G401 (cell line): ENCODE data around the gene PHACTR3. TPM values are rescaled to one million over a fixed set of nuclear protein-coding genes. Genes with fewer than 3 reads are reported as not detected.

ENCODE experiments used
- DNase-seq: peaks from one replicate; pipeline ENCODE4 v3.0.0-alpha.2; 2015; ENCODE audit warnings: low spot score
- in situ Hi-C: cut with HindIII; loops from 2 replicates; pipeline ENCODE4 v1.10.0; 2016; ENCODE audit warnings: low sequenced_read_pairs, mixed read lengths
- total RNA-seq: library from RNA; depleted of rRNA; stranded (reverse); fragments of >200 nt; shearing (Covaris generic); gene quantifications from 2 replicates; pipeline ENCODE4 v1.2.3, GENCODE V29; 2014

PHACTR3 gene
- total RNA-seq, 1 experiment from 2014 or later, result not detected

DNA sequence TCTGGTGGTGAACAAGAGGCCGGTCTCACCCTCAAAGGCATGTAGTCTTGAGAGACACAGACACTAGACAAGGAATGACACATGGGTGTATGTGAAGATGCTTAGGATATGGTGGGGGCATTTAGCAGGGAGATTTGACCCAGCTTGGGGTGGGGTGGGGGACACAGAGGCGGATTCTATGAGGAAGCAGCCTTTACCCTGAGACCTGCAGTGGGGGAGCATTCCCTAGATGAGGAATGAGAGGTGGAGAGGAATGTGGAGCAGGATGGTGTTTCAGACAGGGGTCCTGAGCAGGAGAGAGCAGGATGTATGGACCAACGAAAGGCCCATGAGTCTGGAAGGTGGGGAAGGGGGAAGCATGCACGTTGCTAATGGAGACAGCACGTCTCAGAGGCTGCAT lies 57.8 kb downstream of the PHACTR3 start:
- in situ Hi-C loops, result no loop called here
- DNase-seq, result no peak

DNA sequence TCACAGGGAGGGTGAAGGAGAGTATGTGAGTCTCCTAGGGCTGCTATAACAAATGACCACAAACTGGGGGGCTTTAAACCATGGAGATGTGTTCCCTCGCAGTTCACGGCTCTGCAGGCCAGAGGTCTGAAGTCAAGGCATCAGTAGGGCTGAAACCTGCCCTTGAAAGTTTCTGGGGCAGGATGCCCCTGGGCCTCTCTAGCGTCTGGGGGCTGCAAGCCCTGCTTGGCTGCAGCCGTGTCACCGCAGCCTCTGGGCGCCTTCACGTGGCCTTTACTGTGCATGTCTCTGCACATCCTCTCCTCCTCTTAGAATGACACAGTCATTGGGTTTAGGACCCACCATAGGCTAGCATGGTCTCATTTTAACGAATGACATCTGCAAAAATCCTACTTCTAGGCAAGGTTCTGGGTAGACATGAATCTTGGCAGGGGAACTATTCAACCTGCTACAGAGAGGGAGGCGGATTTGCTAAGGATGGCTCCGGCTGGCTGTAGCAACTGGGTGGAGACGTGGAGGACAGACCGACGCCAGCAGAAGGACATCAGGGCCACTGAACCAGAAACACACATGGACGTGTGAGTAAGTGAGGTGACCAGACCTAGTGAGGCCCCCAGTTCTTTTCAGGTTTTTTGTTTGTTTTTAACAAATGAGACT lies 58.6 kb downstream of the PHACTR3 start:
- peak; percentile 67 for DNase-seq
- in situ Hi-C loops, result no loop called here

DNA sequence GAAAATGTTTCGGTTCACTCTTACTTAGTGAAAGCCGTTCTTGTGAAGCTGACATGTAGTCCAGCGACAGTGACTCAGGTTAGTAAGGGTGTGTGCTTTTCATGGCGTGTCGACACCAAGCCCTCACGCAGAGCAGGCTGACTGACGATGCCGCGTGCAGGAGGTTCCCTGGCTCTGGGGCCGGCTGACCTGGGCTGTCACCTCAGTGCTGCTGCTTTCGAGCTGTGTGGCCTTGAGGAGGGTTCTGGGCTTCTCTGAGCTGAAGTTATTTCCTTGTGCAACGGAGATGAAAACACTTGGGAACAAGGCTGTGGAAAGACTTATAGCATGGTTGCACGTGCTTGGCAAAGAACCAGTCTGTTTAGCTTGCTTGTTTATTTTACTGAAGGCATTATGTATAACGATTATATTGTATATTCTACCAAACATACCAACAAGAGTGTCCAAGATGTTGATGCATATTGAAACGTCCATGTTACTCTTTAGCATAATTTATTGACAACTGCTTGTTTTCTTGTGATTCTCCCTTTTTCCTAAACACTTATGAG lies 59.2 kb downstream of the PHACTR3 start:
- peak; percentile 54 for DNase-seq

DNA sequence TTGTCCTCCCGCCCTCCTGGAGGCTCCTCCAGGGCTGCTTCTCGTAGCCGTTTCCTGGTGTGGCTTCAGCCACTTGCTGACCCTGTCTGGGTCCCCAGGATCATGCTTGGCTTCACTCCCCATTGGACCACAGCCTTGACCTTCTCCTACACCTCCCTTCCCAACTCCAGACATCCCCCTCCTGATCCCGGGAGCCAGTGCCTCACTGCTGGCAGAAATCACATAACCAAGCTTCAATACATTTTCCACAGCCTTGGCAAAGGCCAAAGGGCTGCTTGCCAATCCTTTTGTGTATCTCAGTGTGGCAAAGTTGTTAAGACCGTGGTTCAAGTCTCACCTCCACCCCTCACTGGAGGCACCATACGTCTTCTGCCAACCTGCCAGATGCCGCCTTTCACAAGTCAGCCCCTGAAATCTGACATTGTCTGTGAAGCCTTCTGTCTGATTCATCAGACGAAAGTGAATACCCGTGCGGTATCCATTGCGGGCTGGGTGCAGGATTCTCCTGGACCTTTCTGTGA lies 60.1 kb downstream of the PHACTR3 start:
- in situ Hi-C loops, result no loop called here
- DNase-seq, result peak; percentile 67

More for the DNA sequence above, 59.2 kb downstream of the PHACTR3 start:
- in situ Hi-C loops, result no loop called here

DNA sequence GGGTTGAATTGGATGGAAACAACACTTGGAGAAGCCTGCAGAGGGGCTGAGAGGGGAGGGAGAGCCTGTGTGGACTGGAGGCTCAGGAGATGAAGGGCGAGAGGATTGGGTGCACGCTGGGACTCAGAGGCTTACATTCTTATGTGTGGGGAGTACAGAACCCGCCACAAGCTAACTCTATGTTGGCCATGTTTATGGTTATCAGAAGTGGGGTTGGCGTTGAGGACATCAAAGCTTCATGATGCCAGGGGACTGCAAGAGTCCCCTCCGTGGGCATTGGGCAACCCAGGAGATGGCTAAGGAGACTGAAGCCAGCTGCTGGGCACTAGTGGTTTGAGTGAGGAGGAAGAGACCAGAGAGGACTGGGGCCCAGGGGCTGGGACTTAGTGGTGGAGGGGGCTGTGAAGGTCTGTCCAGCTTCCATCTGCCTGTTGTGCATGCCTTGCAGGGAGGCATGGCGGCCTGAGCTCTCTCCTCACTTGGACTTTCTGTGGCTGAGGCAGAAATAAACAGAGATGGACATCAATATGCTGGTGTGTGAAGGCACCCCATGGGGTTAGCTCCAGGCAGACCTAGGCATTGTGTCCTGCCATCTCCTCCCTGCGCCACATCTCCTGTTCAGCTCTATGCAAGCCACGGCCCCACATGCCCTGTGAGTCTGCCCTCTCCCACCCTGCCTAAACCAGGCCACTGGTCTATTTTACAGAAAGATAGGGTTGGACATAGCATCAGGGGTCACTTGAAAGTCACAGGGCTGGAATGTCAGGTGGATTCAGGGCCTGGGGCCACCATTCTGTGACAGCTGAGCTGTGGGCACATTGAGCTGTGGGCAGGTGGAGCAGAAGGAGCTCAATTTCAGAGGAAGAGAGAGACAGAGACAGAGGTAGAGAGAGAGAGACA lies 61.6 kb downstream of the PHACTR3 start:
- in situ Hi-C loops, result no loop called here
- no peak for DNase-seq

DNA sequence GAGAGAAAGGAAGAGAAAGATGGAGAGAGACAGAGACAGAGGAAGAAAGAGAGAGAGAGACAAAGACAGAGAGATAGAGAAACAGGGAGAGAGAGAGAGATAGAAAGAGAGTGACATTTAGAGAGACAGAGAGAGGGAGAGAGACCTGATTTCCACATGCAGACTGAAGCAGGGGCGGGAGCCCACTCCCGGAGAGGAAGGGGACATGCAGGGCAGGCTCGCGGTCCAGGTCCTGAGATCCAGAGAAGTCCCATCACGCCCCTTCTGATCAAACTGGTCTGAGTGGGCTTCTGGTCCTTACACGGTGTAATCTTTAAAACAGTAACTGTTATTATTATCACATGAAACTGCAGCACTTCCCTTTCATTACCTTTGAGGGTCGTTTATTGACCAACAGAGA lies 62.2 kb downstream of the PHACTR3 start:
- in situ Hi-C loops, result no loop called here
- no peak for DNase-seq

DNA sequence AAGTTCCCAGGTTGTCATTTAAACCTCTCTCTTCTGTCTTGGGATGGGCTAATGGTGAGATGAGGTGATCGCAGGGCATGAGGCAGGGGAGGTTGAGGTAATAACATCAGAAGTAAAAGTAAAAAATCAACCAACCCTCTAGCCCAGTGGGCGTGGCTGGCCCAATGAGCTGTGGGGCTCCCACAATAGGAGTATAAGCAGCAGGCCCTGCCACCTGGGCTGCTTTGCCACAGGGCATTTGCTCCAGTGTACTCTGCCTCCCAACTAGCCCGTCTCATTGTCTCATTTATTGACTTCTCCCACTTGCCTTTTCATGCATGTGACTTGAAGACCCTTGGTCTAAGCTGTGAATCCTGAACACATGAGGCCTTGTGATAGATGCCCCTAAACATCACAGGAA lies 62.8 kb downstream of the PHACTR3 start:
- no peak for DNase-seq
- in situ Hi-C loops, result no loop called here

DNA sequence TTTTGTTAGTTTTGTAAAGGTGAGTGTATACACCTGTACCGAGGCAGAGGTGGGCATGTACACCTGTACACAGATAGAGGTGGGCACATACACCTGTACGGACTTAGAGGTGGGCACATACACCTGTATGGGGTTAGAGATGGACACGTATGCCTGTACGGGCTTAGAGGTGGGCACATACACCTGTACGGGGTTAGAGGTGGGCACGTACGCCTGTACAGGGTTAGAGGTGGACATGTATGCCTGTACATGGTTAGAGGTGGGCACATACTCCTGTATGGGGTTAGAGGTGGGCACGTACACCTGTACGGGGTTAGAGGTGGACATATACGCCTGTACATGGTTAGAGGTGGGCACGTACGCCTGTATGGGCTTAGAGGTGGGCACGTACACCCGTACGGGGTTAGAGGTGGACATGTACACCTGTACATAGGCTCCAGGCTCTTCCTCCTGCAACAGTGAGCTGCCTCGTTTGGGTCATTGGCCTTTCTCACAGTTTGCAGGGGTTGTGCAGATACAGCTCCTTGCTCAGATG lies 63.7 kb downstream of the PHACTR3 start:
- in situ Hi-C loops, result no loop called here
- no peak for DNase-seq

DNA sequence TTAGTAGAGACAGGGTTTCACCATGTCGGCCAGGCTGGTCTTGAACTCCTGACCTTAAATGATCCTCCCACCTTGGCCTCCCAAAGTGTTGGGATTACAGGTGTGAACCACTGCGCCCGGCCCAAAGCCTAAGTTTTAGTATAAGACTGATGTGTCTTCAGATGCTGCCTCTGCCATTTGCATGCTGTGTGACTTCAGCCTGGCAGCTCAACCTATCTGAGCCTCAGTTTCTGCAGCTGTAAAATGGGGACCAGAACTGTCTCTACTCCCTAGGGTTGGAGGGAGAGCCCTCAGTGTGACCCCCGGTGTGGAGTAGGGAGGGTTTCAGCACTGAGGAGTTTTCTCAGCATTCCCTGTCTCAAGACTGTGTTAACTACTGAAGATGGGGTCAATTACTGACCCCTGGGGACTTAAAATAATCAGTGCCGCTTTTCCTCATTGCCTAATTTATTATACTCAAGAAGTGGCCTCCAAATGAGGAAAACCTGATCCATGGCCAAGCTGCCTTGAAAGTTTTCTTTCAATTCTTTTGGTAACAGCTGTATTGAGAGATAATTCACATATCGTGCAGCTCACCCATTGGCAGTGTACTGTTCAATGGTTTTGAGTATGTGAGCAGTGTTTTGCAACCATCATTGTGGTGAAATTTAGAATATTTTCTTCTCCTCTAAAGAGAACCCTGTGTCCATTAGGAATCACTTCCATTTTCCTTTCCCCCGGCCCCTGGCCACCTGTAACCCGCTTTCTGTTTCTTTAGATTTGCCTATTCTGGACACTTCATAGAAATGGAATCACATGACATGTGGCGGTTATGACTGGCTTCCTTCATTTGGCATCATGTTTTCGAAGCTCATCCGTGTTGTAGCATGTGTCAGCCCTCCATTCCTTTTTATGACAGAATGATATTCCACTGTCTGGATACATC lies 64.8 kb downstream of the PHACTR3 start:
- in situ Hi-C loops, result no loop called here
- no peak for DNase-seq

DNA sequence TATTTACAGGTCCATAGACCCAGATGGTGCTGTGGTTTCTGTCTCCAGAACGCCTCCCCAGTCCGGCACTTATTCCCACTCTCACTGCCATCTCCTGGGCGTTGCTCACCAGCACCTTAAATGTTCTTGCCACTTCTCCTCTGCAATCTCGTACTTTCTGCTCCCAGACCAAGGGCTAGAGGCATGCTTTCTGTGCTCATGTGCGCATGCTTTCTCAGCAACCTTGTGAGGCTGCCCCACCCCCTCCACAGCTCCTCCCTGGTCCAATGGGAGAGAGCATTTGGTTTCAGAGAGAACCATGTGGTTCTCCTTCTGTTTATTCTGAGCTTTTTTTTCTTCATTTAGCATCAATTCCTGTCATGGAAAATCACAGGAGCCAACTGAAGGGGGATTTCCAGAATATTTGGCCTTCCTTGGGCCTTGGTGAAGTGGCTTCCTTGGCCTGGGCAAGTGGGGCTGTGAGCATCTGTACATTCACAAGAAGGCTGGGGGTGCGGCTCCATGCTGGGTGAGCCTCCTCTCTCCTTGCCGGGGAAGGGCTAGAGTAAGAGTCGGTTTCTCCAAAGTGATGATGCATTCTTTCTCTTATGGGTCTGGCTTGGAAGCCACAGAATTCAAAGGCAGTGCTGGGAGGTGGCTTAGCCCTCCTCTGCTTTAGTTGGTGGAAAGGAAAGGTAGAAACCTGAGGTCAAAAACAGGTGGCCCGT lies 66.6 kb downstream of the PHACTR3 start:
- in situ Hi-C loops, result no loop called here

DNA sequence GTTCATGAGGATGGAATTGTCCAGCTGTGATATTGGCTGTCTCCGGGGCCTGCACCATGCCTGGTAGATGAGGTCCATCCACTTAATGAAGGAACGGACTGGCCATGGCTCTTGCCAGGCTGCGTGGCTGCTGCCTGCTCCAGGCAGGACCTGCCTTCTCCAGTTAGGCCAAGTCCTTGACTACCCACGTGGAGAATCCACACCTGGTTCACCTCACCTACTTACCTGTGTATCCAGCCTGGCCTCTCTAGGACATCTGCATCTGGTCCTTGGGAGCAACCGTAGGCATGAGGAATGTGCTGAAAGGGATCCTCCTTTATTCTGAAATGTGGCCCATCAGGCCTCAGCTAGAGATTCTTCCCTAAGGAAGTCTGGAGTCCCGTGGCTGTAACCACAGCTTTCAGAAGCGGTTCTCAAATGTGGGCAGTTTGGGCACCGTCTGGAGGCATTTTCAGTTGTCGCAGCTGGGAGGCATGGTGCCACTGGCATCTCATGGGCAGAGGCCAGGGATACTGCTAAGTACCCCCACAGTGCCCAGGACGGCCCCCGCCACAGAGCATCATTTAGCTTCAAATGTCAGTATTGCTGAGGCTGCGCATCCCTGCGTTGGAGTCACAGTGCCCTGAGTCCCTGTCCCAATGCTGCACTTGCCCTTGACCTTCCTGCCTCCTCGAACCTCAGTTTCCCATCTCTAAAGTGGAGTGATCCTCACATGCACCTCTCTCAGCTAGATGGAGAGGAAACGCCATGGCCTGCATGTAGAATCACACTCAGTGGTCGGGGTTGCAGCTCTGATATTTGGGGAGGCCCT lies 67.5 kb downstream of the PHACTR3 start:
- DNase-seq, result no peak
- in situ Hi-C loops, result no loop called here

More for the DNA sequence above, 66.6 kb downstream of the PHACTR3 start:
- DNase-seq, result peak; percentile 85

DNA sequence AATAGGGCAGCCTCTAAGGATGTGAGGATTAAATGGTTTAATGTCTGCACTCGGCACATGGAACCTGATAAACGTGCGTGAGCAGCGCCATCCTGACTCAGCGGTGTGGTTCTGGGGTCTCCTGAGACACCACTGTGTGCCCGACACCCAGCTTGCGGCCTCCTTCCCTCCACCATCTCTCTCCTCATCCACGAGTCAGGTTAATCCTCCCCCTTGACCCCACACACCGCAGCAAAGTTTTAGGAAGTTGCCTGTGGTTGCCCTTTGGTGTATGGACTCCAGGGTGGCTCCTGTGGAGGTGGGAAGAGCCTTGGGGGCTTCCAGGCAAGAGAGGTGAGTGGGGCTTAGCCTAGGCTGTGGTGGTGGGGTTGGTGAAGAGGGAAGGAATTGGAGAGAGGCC lies 68.2 kb downstream of the PHACTR3 start:
- DNase-seq, result no peak
- in situ Hi-C loops, result no loop called here

DNA sequence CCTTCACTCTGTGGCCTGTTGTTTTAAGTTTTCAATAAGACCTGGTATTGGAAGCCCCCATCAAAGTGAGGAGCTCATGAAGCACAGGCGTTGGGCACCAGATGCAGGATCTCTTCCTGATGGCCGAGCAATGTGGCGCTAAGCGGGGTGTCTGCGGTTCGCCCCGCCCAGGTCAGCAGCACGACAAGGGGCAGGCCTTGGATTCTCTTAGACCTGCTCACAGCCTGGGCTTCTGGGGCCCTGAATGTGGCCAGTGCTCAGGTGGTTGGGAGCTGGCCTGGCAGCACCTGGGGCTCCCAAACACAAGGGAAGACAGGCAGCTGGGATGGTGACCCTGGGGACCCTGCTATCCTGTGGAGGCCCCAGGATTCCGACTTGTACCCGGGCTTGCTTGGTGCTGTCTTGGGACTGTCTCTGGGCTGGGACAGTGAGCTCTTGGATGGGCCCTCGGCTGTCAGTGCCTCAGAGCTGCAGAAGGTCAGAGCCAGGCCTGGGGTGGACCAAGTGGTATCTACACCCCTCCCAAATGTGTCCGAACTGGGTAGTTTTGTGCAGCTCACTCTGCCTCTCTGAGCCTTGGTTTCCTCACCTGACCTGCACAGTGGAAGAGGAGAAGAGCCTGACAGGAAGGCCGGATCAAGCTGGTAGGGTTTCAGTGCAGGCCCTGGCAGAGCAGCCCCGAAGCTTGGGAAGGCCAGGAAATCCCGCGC lies 69.1 kb downstream of the PHACTR3 start:
- in situ Hi-C loops, result no loop called here
- peak; percentile 61 for DNase-seq

DNA sequence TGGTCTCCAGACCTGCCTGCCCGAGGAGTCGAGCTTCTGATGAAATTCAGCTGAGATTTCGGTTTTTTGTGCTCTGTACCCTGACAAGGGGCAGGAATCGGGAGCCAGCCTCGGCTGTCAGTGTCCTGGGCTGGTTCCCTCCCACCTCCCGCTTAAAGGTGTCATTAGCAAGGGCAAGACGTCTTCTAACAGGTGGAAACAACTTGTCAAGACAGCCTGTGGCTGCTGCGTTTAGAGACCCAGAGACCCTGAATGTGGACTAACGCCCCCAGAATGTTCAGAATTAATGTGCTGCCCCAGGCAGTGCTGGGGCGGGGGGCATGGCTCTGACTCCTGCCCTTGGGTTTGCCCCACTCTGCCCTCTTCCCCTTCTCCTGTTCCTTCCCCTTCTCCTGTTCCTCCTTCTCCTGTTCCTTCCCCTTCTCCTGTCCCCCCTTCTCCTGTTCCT lies 69.7 kb downstream of the PHACTR3 start:
- no peak for DNase-seq
- in situ Hi-C loops, result no loop called here

DNA sequence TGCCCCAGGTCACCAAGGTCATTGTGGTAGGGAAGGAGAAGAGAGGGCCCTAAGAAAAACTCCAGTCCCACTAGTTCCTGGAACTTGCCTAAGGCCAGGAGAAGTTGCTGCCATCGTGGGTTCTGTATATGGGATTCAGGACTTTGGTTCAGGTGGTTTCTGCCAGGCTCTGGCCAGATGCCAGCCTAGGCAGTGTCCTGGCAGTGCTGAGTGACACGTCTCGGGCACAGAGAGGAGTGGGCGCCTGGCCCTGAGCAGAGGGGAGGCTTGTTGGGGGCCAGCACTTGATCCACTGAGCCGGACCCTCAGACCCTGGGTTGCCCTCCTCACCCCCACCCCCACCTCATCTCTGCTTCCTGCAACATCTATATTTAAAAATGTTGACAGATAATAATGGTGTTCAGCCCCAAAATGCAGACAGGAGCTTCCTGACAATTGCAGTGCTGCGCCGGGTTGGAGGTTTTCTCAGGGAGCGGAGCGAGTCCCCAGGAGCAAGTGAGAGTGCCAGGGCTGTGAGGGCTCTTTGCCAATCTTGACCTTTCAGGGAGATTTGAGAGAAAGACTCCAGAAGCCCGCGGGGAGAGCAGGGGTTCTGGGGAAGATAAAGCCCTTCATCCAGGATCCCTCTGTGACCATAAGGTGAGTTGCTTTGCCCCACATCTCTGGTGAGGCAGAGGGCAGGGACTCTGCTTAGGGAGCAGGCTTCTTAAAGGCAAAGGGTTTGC lies 71.9 kb downstream of the PHACTR3 start:
- in situ Hi-C loops, result no loop called here
- peak; percentile 90 for DNase-seq

DNA sequence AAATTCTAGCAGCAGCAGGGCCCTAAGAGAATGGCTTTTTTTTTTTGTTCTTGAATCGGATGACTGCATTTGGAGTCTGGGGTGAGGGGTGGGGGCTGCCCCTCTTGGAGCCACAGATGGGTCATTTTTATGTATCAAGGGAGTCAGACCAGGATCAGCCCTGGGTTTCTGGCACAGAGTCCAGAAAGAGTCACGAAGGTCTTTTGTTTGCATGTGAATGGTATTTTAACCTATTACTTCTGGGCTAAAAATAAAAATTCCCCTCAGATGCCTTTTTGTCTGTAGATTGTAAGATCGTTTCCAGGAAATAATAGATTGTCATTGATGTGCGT lies 72.5 kb downstream of the PHACTR3 start:
- no peak for DNase-seq
- in situ Hi-C loops, result no loop called here
